WTC11 (cell line): ENCODE data around the gene GSTM4. TPM values are rescaled to one million over a fixed set of nuclear protein-coding genes. Genes with fewer than 3 reads are reported as not detected.
"Not testable (repeated sequence)": the region's sequence is repeated elsewhere in the genome, so short reads cannot be mapped to it uniquely, and the experiment has no call there.

Experiments used
- ATAC-seq: fragments of 200-7000 bp; cut with Tn5 transposase; 2 replicates; pipeline ENCODE4 v1.10.0; 2021; ENCODE audit warnings: mild to moderate bottlenecking, moderate library complexity
- CTCF ChIA-PET: fragments of 300-600 bp; sonication (Branson Sonifier 250); formaldehyde crosslinking; loops from one replicate; lab custom pipeline; 2021; ENCODE audit warnings: antibody characterized with exemption; lab: Charles Lee
- POLR2A ChIA-PET: fragments of 350-600 bp; sonication (Branson Sonifier 250); formaldehyde crosslinking; loops from one replicate; lab custom pipeline; 2021; ENCODE audit warnings: antibody characterized with exemption; lab: Charles Lee
- DNase-seq: peaks from one replicate; pipeline ENCODE4 v3.0.0; 2021; ENCODE audit warnings: low spot score
- H3K27ac Mint-ChIP-seq: 2 replicates; pipeline ENCODE4 v1.8.0; 2021; ENCODE audit warnings: mixed read lengths
- H3K27me3 Mint-ChIP-seq: 2 replicates; pipeline ENCODE4 v1.8.0; 2021; ENCODE audit warnings: low read depth, mild to moderate bottlenecking, moderate library complexity, mixed read lengths
- H3K36me3 Mint-ChIP-seq: 2 replicates; pipeline ENCODE4 v1.8.0; 2021; ENCODE audit warnings: mixed read lengths
- H3K4me1 Mint-ChIP-seq: 2 replicates; pipeline ENCODE4 v1.8.0; 2022; ENCODE audit warnings: mixed read lengths
- H3K4me3 Mint-ChIP-seq: 2 replicates; pipeline ENCODE4 v1.8.0; 2021; ENCODE audit warnings: mild to moderate bottlenecking, moderate library complexity, mixed read lengths
- H3K9me3 Mint-ChIP-seq: 2 replicates; pipeline ENCODE4 v1.8.0; 2021; ENCODE audit warnings: mixed read lengths
- CREM ChIP-seq: sonication (generic); formaldehyde crosslinking; IDR thresholded peaks from 2 replicates; pipeline ENCODE4 v1.8.1; 2022; ENCODE audit warnings: mild to moderate bottlenecking, missing genetic modification reagents, moderate library complexity
- ESRRA ChIP-seq: sonication (generic); formaldehyde crosslinking; IDR thresholded peaks from 2 replicates; pipeline ENCODE4 v1.8.1; 2022; ENCODE audit warnings: mild to moderate bottlenecking, missing genetic modification reagents, borderline replicate concordance
- FOXP1 ChIP-seq: sonication (generic); formaldehyde crosslinking; IDR thresholded peaks from 2 replicates; pipeline ENCODE4 v1.8.0; 2022; ENCODE audit warnings: missing genetic modification reagents, mild to moderate bottlenecking, moderate library complexity, borderline replicate concordance
- GRHL2 ChIP-seq: fragments of 250-450 bp; sonication (Bioruptor Pico); IDR thresholded peaks from 2 replicates; pipeline ENCODE4 v1.8.0; 2022; ENCODE audit warnings: mild to moderate bottlenecking, moderate library complexity; ENCODE audit not compliant: insufficient replicate concordance, severe bottlenecking
- HMGA2 ChIP-seq: fragments of 250-450 bp; sonication (Bioruptor Pico); IDR thresholded peaks from 2 replicates; pipeline ENCODE4 v1.4.0; 2021; ENCODE audit warnings: mild to moderate bottlenecking, moderate library complexity
- IRF2 ChIP-seq: sonication (generic); formaldehyde crosslinking; IDR thresholded peaks from 2 replicates; pipeline ENCODE4 v1.8.0; 2022; ENCODE audit warnings: low read depth, missing genetic modification reagents, borderline replicate concordance
- KAT7 ChIP-seq: sonication (generic); formaldehyde crosslinking; IDR thresholded peaks from 2 replicates; pipeline ENCODE4 v1.8.1; 2023; ENCODE audit warnings: missing genetic modification reagents, mild to moderate bottlenecking, borderline replicate concordance
- NFE2L1 ChIP-seq: sonication (generic); formaldehyde crosslinking; IDR thresholded peaks from 2 replicates; pipeline ENCODE4 v1.8.1; 2023; ENCODE audit warnings: missing genetic modification reagents
- NR1H2 ChIP-seq: sonication (generic); formaldehyde crosslinking; IDR thresholded peaks from 2 replicates; pipeline ENCODE4 v1.9.0; 2021; ENCODE audit warnings: mild to moderate bottlenecking, moderate library complexity, missing genetic modification reagents
- RELA ChIP-seq: sonication (generic); formaldehyde crosslinking; IDR thresholded peaks from 2 replicates; pipeline ENCODE4 v1.8.1; 2022; ENCODE audit warnings: missing genetic modification reagents, mild to moderate bottlenecking, borderline replicate concordance
- TEAD1 ChIP-seq: sonication (generic); formaldehyde crosslinking; IDR thresholded peaks from 2 replicates; pipeline ENCODE4 v1.8.0; 2022; ENCODE audit warnings: mild to moderate bottlenecking, missing genetic modification reagents
- TEAD4 ChIP-seq: sonication (generic); formaldehyde crosslinking; IDR thresholded peaks from 2 replicates; pipeline ENCODE4 v1.8.0; 2022; ENCODE audit warnings: mild to moderate bottlenecking, missing genetic modification reagents
- ZNF121 ChIP-seq: sonication (generic); formaldehyde crosslinking; IDR thresholded peaks from 2 replicates; pipeline ENCODE4 v1.8.0; 2023; ENCODE audit warnings: missing genetic modification reagents
- ZNF219 ChIP-seq: sonication (generic); formaldehyde crosslinking; IDR thresholded peaks from 2 replicates; pipeline ENCODE4 v1.8.0; 2023; ENCODE audit warnings: missing genetic modification reagents, mild to moderate bottlenecking, borderline replicate concordance
- ZNF232 ChIP-seq: sonication (generic); formaldehyde crosslinking; IDR thresholded peaks from 2 replicates; pipeline ENCODE4 v1.8.0; 2022; ENCODE audit warnings: mild to moderate bottlenecking, missing genetic modification reagents
- ZNF263 ChIP-seq: sonication (generic); formaldehyde crosslinking; IDR thresholded peaks from 2 replicates; pipeline ENCODE4 v1.8.1; 2022; ENCODE audit warnings: low read depth, mild to moderate bottlenecking, moderate library complexity, missing genetic modification reagents
- ZNF671 ChIP-seq: fragments of 250-450 bp; sonication (Bioruptor Pico); IDR thresholded peaks from 2 replicates; pipeline ENCODE4 v1.8.0; 2021; ENCODE audit warnings: mild to moderate bottlenecking
- total RNA-seq: library from RNA; stranded (reverse); gene quantifications from 3 replicates; pipeline ENCODE4 v1.2.3, GENCODE V29; 2021
- TF ChIP-seq, protein P1 (sequence below): sonication (generic); formaldehyde crosslinking; IDR thresholded peaks from 2 replicates; pipeline ENCODE4 v1.8.1; 2022; ENCODE audit warnings: mild to moderate bottlenecking, missing genetic modification reagents, moderate library complexity, borderline replicate concordance
- TF ChIP-seq, protein P2 (sequence below): sonication (generic); formaldehyde crosslinking; IDR thresholded peaks from 2 replicates; pipeline ENCODE4 v1.8.0; 2022; ENCODE audit warnings: mild to moderate bottlenecking, missing genetic modification reagents
- TF ChIP-seq, protein P3 (sequence below): sonication (generic); formaldehyde crosslinking; IDR thresholded peaks from 2 replicates; pipeline ENCODE4 v1.8.0; 2023; ENCODE audit warnings: missing genetic modification reagents
- TF ChIP-seq, protein P4 (sequence below): sonication (generic); formaldehyde crosslinking; conservative IDR thresholded peaks from 2 replicates; pipeline ENCODE4 v1.8.1; 2023; ENCODE audit warnings: mild to moderate bottlenecking, low read depth, missing genetic modification reagents, moderate library complexity
- TF ChIP-seq, protein P5 (sequence below): sonication (generic); formaldehyde crosslinking; IDR thresholded peaks from 2 replicates; pipeline ENCODE4 v1.8.0; 2022; ENCODE audit warnings: mild to moderate bottlenecking, missing genetic modification reagents
- TF ChIP-seq, protein P6 (sequence below): sonication (generic); formaldehyde crosslinking; IDR thresholded peaks from 2 replicates; pipeline ENCODE4 v1.8.0; 2022; ENCODE audit warnings: mild to moderate bottlenecking, missing genetic modification reagents
- TF ChIP-seq, protein P7 (sequence below): fragments of 250-450 bp; sonication (Bioruptor Pico); IDR thresholded peaks from 2 replicates; pipeline ENCODE4 v1.9.0; 2021; ENCODE audit warnings: mild to moderate bottlenecking

GSTM4 gene
- total RNA-seq, 1 experiment from 2014 or later, result 16.7 TPM

DNA sequence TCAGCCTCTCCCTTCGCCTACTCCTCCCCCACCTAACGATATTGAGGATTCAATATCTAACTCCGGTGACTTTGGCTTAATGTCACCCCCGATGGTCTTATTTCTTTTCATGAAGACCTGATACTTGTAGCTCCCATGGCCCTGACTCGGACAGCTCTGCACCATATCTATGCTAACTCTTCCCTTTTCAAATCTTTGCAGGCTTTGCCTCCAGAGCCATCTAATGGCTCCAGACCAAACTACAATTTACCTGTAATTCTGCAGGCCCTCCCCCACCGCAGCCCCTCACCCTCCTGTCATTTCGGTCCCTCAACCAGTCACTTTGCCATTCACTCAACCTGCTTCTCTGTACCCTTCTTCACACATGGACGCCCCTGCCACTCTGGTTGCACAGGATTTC, 48.3 kb downstream of the GSTM4 start (continued):
- no peak for TF ChIP-seq ZNF263 (CRISPR knock-in tag)
- no peak for TF ChIP-seq NR1H2 (CRISPR knock-in tag)
- TF ChIP-seq ZNF232 (CRISPR knock-in tag), result no peak
- no peak for TF ChIP-seq NFE2L1 (CRISPR knock-in tag)
- TF ChIP-seq GRHL2 (CRISPR knock-in tag), result no peak

DNA sequence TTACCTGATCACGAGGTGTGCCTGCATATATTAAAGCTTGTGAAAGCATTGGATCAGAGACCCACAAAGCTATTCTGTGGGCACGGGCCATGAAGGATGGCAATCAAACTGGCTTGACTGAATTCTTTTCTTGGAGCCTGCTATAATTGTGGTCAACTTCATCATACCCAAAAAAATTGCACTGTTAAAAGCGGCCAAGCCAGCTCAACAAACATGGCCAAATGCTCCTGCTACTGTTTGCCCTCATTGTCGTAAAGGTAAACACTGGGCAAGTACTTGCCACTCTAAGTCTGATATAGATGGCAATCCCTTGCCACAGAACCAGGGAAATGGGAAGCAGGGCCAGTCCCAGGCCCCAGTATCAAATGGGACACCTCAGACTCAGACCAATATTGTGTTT, 49.5 kb downstream of the GSTM4 start:
- DNase-seq (no peak), ATAC-seq (no peak)
- Mint-ChIP-seq H3K4me1 (no peaks in the 10 kb centered on the region), H3K27me3 (peaks cover 7% of the 10 kb centered on the region), H3K27ac (no peak overlapping the region), H3K36me3 (peaks cover 28% of the 10 kb centered on the region), H3K9me3 (peaks cover 51% of the 10 kb centered on the region), H3K4me3 (no peak overlapping the region)
- TF ChIP-seq IRF2 (CRISPR knock-in tag), result no peak
- TF ChIP-seq, protein P1, sequence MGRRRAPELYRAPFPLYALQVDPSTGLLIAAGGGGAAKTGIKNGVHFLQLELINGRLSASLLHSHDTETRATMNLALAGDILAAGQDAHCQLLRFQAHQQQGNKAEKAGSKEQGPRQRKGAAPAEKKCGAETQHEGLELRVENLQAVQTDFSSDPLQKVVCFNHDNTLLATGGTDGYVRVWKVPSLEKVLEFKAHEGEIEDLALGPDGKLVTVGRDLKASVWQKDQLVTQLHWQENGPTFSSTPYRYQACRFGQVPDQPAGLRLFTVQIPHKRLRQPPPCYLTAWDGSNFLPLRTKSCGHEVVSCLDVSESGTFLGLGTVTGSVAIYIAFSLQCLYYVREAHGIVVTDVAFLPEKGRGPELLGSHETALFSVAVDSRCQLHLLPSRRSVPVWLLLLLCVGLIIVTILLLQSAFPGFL (CRISPR knock-in tag), result no peak
- no peak for TF ChIP-seq KAT7 (CRISPR knock-in tag)
- TF ChIP-seq FOXP1 (CRISPR knock-in tag), result no peak
- TF ChIP-seq, protein P2, sequence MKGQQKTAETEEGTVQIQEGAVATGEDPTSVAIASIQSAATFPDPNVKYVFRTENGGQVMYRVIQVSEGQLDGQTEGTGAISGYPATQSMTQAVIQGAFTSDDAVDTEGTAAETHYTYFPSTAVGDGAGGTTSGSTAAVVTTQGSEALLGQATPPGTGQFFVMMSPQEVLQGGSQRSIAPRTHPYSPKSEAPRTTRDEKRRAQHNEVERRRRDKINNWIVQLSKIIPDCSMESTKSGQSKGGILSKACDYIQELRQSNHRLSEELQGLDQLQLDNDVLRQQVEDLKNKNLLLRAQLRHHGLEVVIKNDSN (CRISPR knock-in tag), result no peak
- no peak for TF ChIP-seq TEAD4 (CRISPR knock-in tag)
- TF ChIP-seq, protein P3, sequence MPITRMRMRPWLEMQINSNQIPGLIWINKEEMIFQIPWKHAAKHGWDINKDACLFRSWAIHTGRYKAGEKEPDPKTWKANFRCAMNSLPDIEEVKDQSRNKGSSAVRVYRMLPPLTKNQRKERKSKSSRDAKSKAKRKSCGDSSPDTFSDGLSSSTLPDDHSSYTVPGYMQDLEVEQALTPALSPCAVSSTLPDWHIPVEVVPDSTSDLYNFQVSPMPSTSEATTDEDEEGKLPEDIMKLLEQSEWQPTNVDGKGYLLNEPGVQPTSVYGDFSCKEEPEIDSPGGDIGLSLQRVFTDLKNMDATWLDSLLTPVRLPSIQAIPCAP, result no peak
- no peak for TF ChIP-seq CREM (CRISPR knock-in tag)
- no peak for TF ChIP-seq ZNF671 (CRISPR knock-in tag)
- TF ChIP-seq ZNF121 (CRISPR knock-in tag), result no peak
- no peak for TF ChIP-seq RELA (CRISPR knock-in tag)
- no peak for TF ChIP-seq ESRRA
- TF ChIP-seq, protein P4, sequence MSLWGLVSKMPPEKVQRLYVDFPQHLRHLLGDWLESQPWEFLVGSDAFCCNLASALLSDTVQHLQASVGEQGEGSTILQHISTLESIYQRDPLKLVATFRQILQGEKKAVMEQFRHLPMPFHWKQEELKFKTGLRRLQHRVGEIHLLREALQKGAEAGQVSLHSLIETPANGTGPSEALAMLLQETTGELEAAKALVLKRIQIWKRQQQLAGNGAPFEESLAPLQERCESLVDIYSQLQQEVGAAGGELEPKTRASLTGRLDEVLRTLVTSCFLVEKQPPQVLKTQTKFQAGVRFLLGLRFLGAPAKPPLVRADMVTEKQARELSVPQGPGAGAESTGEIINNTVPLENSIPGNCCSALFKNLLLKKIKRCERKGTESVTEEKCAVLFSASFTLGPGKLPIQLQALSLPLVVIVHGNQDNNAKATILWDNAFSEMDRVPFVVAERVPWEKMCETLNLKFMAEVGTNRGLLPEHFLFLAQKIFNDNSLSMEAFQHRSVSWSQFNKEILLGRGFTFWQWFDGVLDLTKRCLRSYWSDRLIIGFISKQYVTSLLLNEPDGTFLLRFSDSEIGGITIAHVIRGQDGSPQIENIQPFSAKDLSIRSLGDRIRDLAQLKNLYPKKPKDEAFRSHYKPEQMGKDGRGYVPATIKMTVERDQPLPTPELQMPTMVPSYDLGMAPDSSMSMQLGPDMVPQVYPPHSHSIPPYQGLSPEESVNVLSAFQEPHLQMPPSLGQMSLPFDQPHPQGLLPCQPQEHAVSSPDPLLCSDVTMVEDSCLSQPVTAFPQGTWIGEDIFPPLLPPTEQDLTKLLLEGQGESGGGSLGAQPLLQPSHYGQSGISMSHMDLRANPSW (CRISPR knock-in tag), result no peak
- TF ChIP-seq HMGA2 (CRISPR knock-in tag), result no peak
- TF ChIP-seq ZNF219 (CRISPR knock-in tag), result no peak
- TF ChIP-seq, protein P5, sequence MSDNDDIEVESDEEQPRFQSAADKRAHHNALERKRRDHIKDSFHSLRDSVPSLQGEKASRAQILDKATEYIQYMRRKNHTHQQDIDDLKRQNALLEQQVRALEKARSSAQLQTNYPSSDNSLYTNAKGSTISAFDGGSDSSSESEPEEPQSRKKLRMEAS (CRISPR knock-in tag), result no peak
- TF ChIP-seq, protein P6, sequence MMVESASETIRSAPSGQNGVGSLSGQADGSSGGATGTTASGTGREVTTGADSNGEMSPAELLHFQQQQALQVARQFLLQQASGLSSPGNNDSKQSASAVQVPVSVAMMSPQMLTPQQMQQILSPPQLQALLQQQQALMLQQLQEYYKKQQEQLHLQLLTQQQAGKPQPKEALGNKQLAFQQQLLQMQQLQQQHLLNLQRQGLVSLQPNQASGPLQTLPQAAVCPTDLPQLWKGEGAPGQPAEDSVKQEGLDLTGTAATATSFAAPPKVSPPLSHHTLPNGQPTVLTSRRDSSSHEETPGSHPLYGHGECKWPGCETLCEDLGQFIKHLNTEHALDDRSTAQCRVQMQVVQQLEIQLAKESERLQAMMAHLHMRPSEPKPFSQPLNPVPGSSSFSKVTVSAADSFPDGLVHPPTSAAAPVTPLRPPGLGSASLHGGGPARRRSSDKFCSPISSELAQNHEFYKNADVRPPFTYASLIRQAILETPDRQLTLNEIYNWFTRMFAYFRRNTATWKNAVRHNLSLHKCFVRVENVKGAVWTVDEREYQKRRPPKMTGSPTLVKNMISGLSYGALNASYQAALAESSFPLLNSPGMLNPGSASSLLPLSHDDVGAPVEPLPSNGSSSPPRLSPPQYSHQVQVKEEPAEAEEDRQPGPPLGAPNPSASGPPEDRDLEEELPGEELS (CRISPR knock-in tag), result no peak
- TF ChIP-seq, protein P7, sequence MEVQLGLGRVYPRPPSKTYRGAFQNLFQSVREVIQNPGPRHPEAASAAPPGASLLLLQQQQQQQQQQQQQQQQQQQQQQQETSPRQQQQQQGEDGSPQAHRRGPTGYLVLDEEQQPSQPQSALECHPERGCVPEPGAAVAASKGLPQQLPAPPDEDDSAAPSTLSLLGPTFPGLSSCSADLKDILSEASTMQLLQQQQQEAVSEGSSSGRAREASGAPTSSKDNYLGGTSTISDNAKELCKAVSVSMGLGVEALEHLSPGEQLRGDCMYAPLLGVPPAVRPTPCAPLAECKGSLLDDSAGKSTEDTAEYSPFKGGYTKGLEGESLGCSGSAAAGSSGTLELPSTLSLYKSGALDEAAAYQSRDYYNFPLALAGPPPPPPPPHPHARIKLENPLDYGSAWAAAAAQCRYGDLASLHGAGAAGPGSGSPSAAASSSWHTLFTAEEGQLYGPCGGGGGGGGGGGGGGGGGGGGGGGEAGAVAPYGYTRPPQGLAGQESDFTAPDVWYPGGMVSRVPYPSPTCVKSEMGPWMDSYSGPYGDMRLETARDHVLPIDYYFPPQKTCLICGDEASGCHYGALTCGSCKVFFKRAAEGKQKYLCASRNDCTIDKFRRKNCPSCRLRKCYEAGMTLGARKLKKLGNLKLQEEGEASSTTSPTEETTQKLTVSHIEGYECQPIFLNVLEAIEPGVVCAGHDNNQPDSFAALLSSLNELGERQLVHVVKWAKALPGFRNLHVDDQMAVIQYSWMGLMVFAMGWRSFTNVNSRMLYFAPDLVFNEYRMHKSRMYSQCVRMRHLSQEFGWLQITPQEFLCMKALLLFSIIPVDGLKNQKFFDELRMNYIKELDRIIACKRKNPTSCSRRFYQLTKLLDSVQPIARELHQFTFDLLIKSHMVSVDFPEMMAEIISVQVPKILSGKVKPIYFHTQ, result no peak
- TF ChIP-seq TEAD1 (CRISPR knock-in tag), result no peak
- ChIA-PET CTCF (interaction anchor here (0.8 to 2.2 kb wide), 2 partner anchors 62 to 65 kb away, joined by 3 to 31 read pairs; no protein-coding TSS in a partner anchor), POLR2A (no interaction called here)

DNA sequence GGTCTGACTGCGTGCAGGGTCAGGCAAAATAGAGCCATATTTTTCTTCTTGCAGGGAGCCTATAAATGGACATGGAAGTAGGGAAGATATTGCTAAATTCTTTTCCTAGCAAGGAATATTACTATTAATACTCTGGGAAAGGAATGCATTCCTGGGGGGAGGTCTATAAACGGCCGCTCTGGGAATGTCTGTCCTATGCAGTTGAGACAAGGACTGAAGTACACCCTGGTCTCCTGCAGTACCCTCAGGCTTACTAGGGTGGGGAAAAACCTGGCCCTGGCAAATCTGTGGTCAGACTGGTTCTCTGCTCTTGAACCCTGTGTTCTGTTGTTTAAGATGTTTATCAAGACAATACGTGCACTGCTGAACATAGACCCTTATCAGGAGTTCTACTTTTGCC, 53.0 kb downstream of the GSTM4 start:
- H3K4me1 Mint-ChIP-seq, POLR2A ChIA-PET, H3K27ac Mint-ChIP-seq, CTCF ChIA-PET, DNase-seq, ATAC-seq, H3K4me3 Mint-ChIP-seq, H3K27me3 Mint-ChIP-seq: not testable (repeated sequence)
- H3K36me3 Mint-ChIP-seq, result peaks cover 20% of the 10 kb centered on the region
- H3K9me3 Mint-ChIP-seq, result peaks cover 39% of the 10 kb centered on the region
